Measurements from ENCODE around the gene LRRC46. TPM values are rescaled to one million over a fixed set of nuclear protein-coding genes. Genes with fewer than 3 reads are reported as not detected.
A peak's percentile ranks its signal among the peaks of the same experiment; 100 is the strongest.

LRRC46 gene
- total and polyA plus RNA-seq, 10 of the 15 experiments (the other 5 are each of a cell fraction or from before 2014, with no cell fraction given), result 0.15 to 1.8 (median 0.38) TPM; not detected in 1

GRCh38 chr17:47840742-47841487 lies 9.4 kb downstream of the LRRC46 start, which contains the start of gene SCRN2 (continued):
- TF ChIP-seq ZNF207 (IDR thresholded peaks at IDR 0.05; ENCODE audit: borderline replicate concordance), result 0 out of 2 replicates have a peak, but pooled peaks have one; percentile 52
- no peak for TF ChIP-seq NR2C2 (IDR thresholded peaks at IDR 0.05; ENCODE audit: borderline replicate concordance, control insufficient read depth, insufficient read length, low read depth)
- TF ChIP-seq NR2C1 (IDR thresholded peaks at IDR 0.05), result peak; percentile 92
- no peak for TF ChIP-seq RBBP5 (conservative IDR thresholded peaks at IDR 0.05)
- TF ChIP-seq PBX3 (IDR thresholded peaks at IDR 0.05; ENCODE audit: insufficient replicate concordance, low read depth, low read length), result no peak
- TF ChIP-seq GABPA (IDR thresholded peaks at IDR 0.05; ENCODE audit: low read depth), result peak; percentile 72; the same call in 1 of the 2 replicates
- TF ChIP-seq PAX8 (IDR thresholded peaks at IDR 0.05), result no peak
- TF ChIP-seq SMARCA5 (IDR thresholded peaks at IDR 0.05), result 0 out of 2 replicates have a peak, but pooled peaks have one; percentile 84
- no peak for TF ChIP-seq JUNB (IDR thresholded peaks at IDR 0.05)
- TF ChIP-seq HSF1 (IDR thresholded peaks at IDR 0.05; ENCODE audit: low read depth, low read length), result no peak
- TF ChIP-seq SKIL (IDR thresholded peaks at IDR 0.05; ENCODE audit: low read depth, poor library complexity, severe bottlenecking), result no peak
- TF ChIP-seq NKRF (conservative IDR thresholded peaks at IDR 0.05), result peak; percentile 59; the same call in 1 of the 2 replicates
- TF ChIP-seq SUZ12 (IDR thresholded peaks at IDR 0.05; ENCODE audit: unreplicated experiment), result no peak
- no peak for TF ChIP-seq BMI1 (IDR thresholded peaks at IDR 0.05; ENCODE audit: borderline replicate concordance)
- TF ChIP-seq SREBF2 (IDR thresholded peaks at IDR 0.05; ENCODE audit: low read length), result no peak
- TF ChIP-seq RUNX3 (IDR thresholded peaks at IDR 0.05; ENCODE audit: low read length), result no peak
- no peak; the same call in 1 of the 2 replicates for TF ChIP-seq MAX (IDR thresholded peaks at IDR 0.05; ENCODE audit: low read depth, low read length)
- TF ChIP-seq ATF3 (IDR thresholded peaks at IDR 0.05; ENCODE audit: borderline replicate concordance, extremely low read depth, low read depth, low read length), result no peak
- no peak for TF ChIP-seq ZBTB33 (IDR thresholded peaks at IDR 0.05)
